ENCODE measurements around the gene LNX1. TPM values are rescaled to one million over a fixed set of nuclear protein-coding genes. Genes with fewer than 3 reads are reported as not detected.

LNX1 gene
- total and polyA plus RNA-seq, 2 of the 13 experiments (the other 11 are each of a cell fraction or from before 2014, with no cell fraction given) = 0.49 TPM

DNA sequence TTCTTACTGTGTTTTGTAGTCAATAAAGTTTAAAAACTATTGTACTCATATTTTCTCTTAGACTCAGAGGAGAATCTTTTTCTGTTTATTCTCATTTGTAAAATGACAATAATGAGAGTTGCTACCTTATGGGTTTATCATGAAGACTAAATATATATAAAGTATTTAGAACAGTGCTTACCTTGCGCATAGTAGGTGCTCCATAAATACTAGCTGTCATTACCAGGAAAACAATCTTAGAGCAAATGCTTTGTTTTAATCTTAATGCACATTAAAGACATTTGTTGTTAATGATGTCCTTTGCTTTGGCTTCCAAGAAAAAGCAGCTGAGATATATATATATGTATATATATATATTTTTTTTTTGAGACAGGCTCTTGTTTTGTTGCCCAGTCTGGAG lies 168.9 kb downstream of the LNX1 start (continued):
- TF ChIP-seq HMG20A (CRISPR knock-in tag; IDR thresholded peaks at IDR 0.05; ENCODE audit: borderline replicate concordance) (no peak), HMG20B (CRISPR knock-in tag; conservative IDR thresholded peaks at IDR 0.05) (no peak), ATM (IDR thresholded peaks at IDR 0.05; ENCODE audit: borderline replicate concordance) (no peak), FOXM1 (CRISPR knock-in tag; IDR thresholded peaks at IDR 0.05) (no peak), PRDM10 (CRISPR knock-in tag; IDR thresholded peaks at IDR 0.05; ENCODE audit: low read depth) (no peak), LBX2 (CRISPR knock-in tag; IDR thresholded peaks at IDR 0.05; ENCODE audit: borderline replicate concordance) (no peak), GPN1 (CRISPR knock-in tag; IDR thresholded peaks at IDR 0.05; ENCODE audit: borderline replicate concordance) (no peak)

- Histone ChIP-seq H2AFZ (ENCODE audit: low read length) (no peak overlapping the region), H3K9ac (ENCODE audit: insufficient read depth, low read depth, low read length) (no peak overlapping the region), H3K4me2 (ENCODE audit: low read depth, low read length) (no peak overlapping the region), H3K36me3 (replicated peaks in 1 of 2; ENCODE audit: control insufficient read depth in 1 of 2, insufficient read depth in 2 of 2, low read length in 2 of 2) (peaks cover 1 to 3% of the 10 kb centered on the region in 2 experiments; a peak in 2 of 5 replicates), H3K27ac (ENCODE audit: extremely low read length, insufficient read depth, low read length) (no peak overlapping the region), H3K4me3 (replicated peaks in 1 of 3; ENCODE audit: insufficient read depth in 1 of 3, low read depth in 2 of 3, low read length in 3 of 3) (no peak overlapping the region), H3K4me1 (ENCODE audit: insufficient read depth, low read length) (0 out of 2 replicates have a peak, but pooled peaks cover 6% of the 10 kb centered on the region), H4K20me1 (ENCODE audit: insufficient read depth, low read length) (no peaks in the 10 kb centered on the region), H3K79me2 (ENCODE audit: insufficient read depth, low read length) (no peaks in the 10 kb centered on the region), H3K9me3 (ENCODE audit: low read length) (no peaks in the 10 kb centered on the region), H3K27me3 (ENCODE audit: control insufficient read depth in 1 of 2, insufficient read depth in 2 of 2, low read length in 2 of 2) (no peaks in the 10 kb centered on the region)
- ATAC-seq = no peak
- intact Hi-C loops (cut with micrococcal nuclease; ENCODE audit: unreplicated experiment) = no loop called here
- CTCF ChIA-PET (ENCODE audit: low intra/inter-chr PET ratio, low total read pairs) = no interaction called here
- no peak for DNase-seq (ENCODE audit: low spot score)
- no peak for FAIRE-seq
- 95% methylated on average over 2 of the region's 2 CpGs for WGBS (ENCODE audit: low lambda C conversion rate)
- TF ChIP-seq ARNT2 (CRISPR knock-in tag; IDR thresholded peaks at IDR 0.05; ENCODE audit: low read depth) = no peak
- in situ Hi-C loops (cut with HindIII; ENCODE audit: extremely low pct_ligation_motif_present, low pct_unique_long_range_greater_than_20kb) = no loop called here
- POLR2A ChIA-PET = no interaction called here
- BruUV-seq (replicated peaks) = no TSS peak
Observed at GRCh38 chr4:53421791-53422190, 169.5 kb downstream of the LNX1 start.

Data from HepG2 (cell line).